ENCODE results near the gene ABHD2.
"Not testable (repeated sequence)": the region's sequence is repeated elsewhere in the genome, so short reads cannot be mapped to it uniquely, and the experiment has no call there.

ABHD2 gene, protein sequence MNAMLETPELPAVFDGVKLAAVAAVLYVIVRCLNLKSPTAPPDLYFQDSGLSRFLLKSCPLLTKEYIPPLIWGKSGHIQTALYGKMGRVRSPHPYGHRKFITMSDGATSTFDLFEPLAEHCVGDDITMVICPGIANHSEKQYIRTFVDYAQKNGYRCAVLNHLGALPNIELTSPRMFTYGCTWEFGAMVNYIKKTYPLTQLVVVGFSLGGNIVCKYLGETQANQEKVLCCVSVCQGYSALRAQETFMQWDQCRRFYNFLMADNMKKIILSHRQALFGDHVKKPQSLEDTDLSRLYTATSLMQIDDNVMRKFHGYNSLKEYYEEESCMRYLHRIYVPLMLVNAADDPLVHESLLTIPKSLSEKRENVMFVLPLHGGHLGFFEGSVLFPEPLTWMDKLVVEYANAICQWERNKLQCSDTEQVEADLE

DNA sequence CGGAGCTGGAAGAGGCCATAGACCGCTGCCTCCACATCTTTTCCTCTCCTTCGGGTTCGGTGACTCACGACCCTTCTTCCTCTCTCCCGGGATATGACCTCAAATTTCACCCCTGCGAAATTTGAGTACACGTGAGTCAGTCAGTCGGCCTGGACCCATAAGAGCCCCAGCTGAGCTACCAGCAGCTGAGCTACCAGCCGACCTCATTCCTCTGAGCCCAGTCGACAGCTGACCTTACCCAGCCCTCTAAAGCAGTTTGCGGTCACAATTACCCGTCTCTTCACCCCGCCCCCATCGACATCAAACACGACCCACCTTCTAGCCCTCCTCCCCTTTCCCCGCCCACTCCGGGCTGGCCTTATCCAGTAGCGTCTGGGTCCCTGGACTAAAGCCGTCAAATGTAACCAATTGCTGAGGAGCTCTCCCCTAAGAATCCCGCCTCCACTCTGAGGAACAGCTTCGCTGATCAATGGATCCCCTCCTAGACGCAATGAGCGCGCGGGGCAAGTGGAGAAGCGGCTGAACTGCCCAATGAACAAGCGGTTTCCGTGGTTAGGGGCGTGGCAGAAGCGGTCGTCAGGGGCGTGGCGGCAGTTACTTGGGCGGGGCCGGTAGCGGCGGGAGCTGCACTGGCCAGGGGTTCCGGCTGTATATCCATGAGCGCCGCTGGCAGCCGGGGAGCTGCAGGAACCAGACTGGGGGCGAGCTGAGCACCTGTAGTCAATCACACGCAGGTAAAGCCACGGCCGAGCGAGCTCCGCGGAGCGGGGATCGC, at the start of gene ABHD2:
Gene ABHD2 (plus strand): TSS at position 627 of the 775 bp plus-strand sequence. CDS start 27,872 bp downstream, outside the sequence.
- H3K4me1 ChIP-seq (ENCODE audit: control insufficient read depth in 1 of 2, insufficient read depth in 2 of 2, low read length in 2 of 2): peaks cover 19 to 26% of the 10 kb centered on the region in 2 donors
- H3K27ac ChIP-seq (ENCODE audit: low read length): peak within 1 kb of the TSS; percentile 93
- no peaks in the 10 kb centered on the region for H3K36me3 ChIP-seq (ENCODE audit: control insufficient read depth in 1 of 2, insufficient read depth in 2 of 2, low read length in 2 of 2)
- peak within 1 kb of the TSS; percentile 85 to 86 for H3K4me3 ChIP-seq (ENCODE audit: low read depth in 1 of 2, low read length in 2 of 2)
- no peaks in the 10 kb centered on the region for H3K27me3 ChIP-seq (ENCODE audit: low read depth, low read length)
- H3K9me3 ChIP-seq (ENCODE audit: control insufficient read depth in 1 of 2, low read length in 2 of 2): no peaks in the 10 kb centered on the region

DNA sequence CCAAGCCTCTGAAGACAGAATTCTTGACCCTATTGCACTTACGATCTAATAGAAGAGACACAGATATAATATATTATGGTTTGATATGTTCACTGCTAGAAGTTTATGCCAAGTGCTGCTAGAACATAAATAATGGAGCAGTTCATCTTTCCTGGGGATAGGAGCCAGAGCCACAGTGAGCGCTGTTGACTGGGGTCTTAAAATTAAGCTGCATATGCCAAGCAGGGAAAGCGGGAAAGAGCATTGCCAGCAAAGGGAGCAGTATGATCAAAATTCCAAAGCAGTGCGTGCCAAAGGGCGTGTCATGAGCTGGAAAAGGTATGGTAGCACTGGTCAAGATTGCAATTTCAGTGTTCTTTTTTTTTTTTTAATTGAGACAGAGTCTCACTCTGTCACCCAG, 49.1 kb upstream of the ABHD2 start:
- H3K9me3 ChIP-seq (ENCODE audit: control insufficient read depth in 1 of 2, low read length in 2 of 2): no peaks in the 10 kb centered on the region
- no peaks in the 10 kb centered on the region for H3K36me3 ChIP-seq (ENCODE audit: control insufficient read depth in 1 of 2, insufficient read depth in 2 of 2, low read length in 2 of 2)
- H3K4me3 ChIP-seq (ENCODE audit: low read depth in 1 of 2, low read length in 2 of 2): no peak overlapping the region
- H3K4me1 ChIP-seq (ENCODE audit: control insufficient read depth in 1 of 2, insufficient read depth in 2 of 2, low read length in 2 of 2): no peaks in the 10 kb centered on the region
- no peaks in the 10 kb centered on the region for H3K27me3 ChIP-seq (ENCODE audit: low read depth, low read length)
- H3K27ac ChIP-seq (ENCODE audit: low read length): no peak overlapping the region

DNA sequence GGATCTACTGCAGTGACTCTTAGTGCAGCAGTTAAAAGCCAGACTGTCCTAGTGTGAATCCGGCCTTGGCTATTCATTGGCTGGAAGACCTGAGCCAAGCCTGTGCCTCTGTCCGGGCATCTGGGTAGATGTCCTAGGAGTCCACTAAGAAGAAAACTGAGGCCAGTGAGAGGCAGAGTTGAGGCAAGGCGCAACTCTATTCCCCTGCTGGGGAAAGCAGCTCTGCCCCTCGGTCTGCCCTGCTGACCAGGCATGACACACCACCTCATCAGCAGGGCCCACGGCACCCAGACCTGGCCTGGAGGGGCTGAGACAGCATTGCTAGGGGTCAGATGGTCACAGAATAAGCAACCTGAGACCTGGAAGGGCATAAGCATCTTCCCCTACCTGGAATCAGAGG, 46.7 kb upstream of the ABHD2 start:
- H3K27ac ChIP-seq (ENCODE audit: low read length): no peak overlapping the region

DNA sequence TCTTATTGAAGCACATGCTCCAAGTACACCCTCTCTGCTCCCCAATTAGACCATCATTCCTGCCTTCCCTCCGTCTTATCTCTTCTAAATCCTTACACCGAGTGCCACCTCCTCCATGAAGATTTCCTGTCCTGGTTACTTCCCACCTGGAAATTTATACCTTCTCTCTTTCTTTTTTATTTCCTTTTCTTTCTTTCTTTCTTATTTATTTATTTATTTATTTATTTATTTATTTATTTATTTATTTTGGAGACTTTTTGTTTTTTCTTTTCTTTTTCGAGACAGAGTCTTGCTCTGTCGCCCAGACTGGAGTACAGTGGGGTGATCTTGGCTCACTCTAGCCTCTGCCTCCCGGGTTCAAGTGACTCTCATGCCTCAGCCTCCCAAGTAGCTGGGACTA, 45.9 kb upstream of the ABHD2 start:
- H3K27me3 ChIP-seq (ENCODE audit: low read depth, low read length): no peaks in the 10 kb centered on the region
- H3K9me3 ChIP-seq (ENCODE audit: control insufficient read depth in 1 of 2, low read length in 2 of 2): no peaks in the 10 kb centered on the region
- H3K4me3 ChIP-seq (ENCODE audit: low read depth in 1 of 2, low read length in 2 of 2): no peak overlapping the region
- H3K36me3 ChIP-seq (ENCODE audit: control insufficient read depth in 1 of 2, insufficient read depth in 2 of 2, low read length in 2 of 2): no peaks in the 10 kb centered on the region
- H3K27ac ChIP-seq (ENCODE audit: low read length): no peak overlapping the region
- no peaks in the 10 kb centered on the region for H3K4me1 ChIP-seq (ENCODE audit: control insufficient read depth in 1 of 2, insufficient read depth in 2 of 2, low read length in 2 of 2)

More for the DNA sequence above, 46.7 kb upstream of the ABHD2 start:
- Histone ChIP-seq H3K36me3 (ENCODE audit: control insufficient read depth in 1 of 2, insufficient read depth in 2 of 2, low read length in 2 of 2) (no peaks in the 10 kb centered on the region), H3K4me1 (ENCODE audit: control insufficient read depth in 1 of 2, insufficient read depth in 2 of 2, low read length in 2 of 2) (no peaks in the 10 kb centered on the region), H3K27me3 (ENCODE audit: low read depth, low read length) (no peaks in the 10 kb centered on the region), H3K9me3 (ENCODE audit: control insufficient read depth in 1 of 2, low read length in 2 of 2) (no peaks in the 10 kb centered on the region), H3K4me3 (ENCODE audit: low read depth in 1 of 2, low read length in 2 of 2) (no peak overlapping the region)

DNA sequence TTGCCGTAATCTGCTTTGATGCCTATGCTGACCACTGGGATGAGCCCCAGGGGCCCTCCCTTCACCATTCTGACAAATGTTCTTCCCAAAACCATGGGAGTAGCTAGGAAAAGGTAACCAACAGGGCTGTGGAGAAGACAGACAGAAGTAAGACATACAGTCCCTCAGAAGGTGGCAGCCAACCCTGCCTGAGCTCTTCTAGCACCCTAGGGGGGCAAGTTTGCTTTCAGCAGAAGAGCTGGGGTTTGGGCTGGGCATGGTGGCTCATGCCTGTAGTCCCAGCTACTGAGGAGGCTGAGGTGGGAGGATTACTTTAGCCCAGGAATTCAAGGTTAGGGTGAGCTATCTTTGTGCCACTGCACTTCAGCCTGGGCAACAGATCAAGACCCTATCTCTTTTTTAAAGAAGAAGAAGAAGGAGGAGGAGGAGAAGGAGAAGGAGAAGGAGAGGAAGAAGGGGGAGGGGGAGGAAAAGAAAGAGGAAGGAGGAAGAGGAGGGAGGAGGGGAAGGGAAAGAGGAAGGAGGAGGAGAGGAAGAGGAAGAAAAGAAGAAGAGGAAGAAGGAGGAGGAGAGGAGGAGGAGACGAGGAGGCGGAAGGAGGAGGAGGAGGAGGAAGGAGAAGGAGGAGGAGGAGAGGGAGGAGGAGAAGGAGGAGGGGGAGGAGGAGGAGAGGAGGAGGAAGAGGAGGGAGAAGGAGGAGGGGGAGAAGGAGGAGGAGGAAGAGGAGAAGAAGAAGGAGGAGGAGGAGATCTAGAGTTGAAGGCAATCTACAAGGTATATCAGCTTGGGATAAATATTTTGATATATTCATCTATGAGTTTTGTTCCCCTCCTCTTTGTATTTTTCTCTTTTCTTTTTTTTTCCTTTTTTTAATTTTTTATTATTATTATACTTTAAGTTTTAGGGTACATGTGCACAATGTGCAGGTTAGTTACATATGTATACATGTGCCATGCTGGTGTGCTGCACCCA, 44.9 kb upstream of the ABHD2 start:
- no peaks in the 10 kb centered on the region for H3K27me3 ChIP-seq (ENCODE audit: low read depth, low read length)
- H3K4me1 ChIP-seq (ENCODE audit: control insufficient read depth in 1 of 2, insufficient read depth in 2 of 2, low read length in 2 of 2): no peaks in the 10 kb centered on the region
- H3K36me3 ChIP-seq (ENCODE audit: control insufficient read depth in 1 of 2, insufficient read depth in 2 of 2, low read length in 2 of 2): no peaks in the 10 kb centered on the region
- H3K27ac ChIP-seq (ENCODE audit: low read length): no peak overlapping the region
- H3K9me3 ChIP-seq (ENCODE audit: control insufficient read depth in 1 of 2, low read length in 2 of 2): no peaks in the 10 kb centered on the region
- no peak overlapping the region for H3K4me3 ChIP-seq (ENCODE audit: low read depth in 1 of 2, low read length in 2 of 2)

DNA sequence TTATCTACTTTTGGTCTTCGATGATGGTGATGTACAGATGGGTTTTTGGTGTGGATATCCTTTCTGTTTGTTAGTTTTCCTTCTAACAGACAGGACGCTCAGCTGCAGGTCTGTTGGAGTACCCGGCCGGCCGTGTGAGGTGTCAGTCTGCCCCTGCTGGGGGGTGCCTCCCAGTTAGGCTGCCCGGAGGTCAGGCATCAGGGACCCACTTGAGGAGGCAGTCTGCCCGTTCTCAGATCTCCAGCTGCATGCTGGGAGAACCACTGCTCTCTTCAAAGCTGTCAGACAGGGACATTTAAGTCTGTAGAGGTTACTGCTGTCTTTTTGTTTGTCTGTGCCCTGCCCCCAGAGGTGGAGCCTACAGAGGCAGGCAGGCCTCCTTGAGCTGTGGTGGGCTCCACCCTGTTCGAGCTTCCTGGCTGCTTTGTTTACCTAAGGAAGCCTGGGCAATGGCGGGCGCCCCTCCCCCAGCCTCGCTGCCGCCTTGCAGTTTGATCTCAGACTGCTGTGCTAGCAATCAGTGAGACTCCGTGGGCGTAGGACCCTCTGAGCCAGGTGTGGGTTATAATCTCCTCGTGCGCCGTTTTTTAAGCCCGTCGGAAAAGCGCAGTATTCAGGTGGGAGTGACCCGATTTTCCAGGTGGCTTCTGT, 39.1 kb upstream of the ABHD2 start:
- not testable (repeated sequence) for H3K4me1 ChIP-seq (ENCODE audit: control insufficient read depth in 1 of 2, insufficient read depth in 2 of 2, low read length in 2 of 2); H3K27me3 ChIP-seq (ENCODE audit: low read depth, low read length); H3K9me3 ChIP-seq (ENCODE audit: control insufficient read depth in 1 of 2, low read length in 2 of 2); H3K27ac ChIP-seq (ENCODE audit: low read length); H3K4me3 ChIP-seq (ENCODE audit: low read depth in 1 of 2, low read length in 2 of 2); H3K36me3 ChIP-seq (ENCODE audit: control insufficient read depth in 1 of 2, insufficient read depth in 2 of 2, low read length in 2 of 2)

DNA sequence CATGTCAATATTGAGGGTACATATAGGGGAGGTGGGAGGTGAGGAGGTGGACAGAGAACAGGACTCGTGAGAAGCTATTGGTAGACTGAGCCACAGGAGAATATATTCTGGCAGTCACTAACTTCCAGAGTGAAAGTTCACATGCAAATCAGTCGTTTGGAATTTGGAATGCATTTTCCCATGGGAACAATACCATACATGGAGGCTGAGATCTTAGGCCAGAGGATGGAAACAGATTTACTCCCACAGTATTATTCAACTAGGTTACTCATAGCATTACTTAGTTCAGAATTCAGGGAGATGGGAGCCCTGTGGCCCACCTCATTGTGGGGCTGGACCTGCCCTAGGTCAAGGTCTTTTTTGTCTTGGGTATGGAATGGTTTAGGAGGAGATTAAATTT, 36.4 kb upstream of the ABHD2 start:
- Histone ChIP-seq H3K9me3 (ENCODE audit: control insufficient read depth in 1 of 2, low read length in 2 of 2) (no peaks in the 10 kb centered on the region), H3K27me3 (ENCODE audit: low read depth, low read length) (no peaks in the 10 kb centered on the region), H3K36me3 (ENCODE audit: control insufficient read depth in 1 of 2, insufficient read depth in 2 of 2, low read length in 2 of 2) (peaks cover 0 to 4% of the 10 kb centered on the region in 2 donors), H3K4me3 (ENCODE audit: low read depth in 1 of 2, low read length in 2 of 2) (no peak overlapping the region), H3K4me1 (ENCODE audit: control insufficient read depth in 1 of 2, insufficient read depth in 2 of 2, low read length in 2 of 2) (no peaks in the 10 kb centered on the region), H3K27ac (ENCODE audit: low read length) (peak overlapping the region; percentile 14)

DNA sequence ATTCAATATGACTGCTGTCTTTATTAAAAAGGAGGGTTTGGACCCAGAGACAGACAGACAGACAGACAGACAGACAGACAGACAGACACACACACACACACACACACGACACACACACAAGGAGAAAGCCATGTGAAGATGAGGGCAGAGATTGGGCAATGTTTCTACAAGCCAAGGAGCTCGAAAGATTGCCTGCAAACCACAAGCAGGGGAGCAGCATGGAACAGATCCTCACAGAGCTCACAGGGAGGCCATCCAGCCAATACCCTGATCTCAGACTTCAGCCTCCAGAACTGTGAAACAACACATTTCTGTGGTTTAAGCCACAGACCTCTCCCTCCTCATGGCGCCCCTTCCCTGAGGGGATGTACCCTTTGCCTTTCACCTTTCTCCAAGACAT, 35.8 kb upstream of the ABHD2 start:
- Histone ChIP-seq H3K27me3 (ENCODE audit: low read depth, low read length) (no peaks in the 10 kb centered on the region), H3K36me3 (ENCODE audit: control insufficient read depth in 1 of 2, insufficient read depth in 2 of 2, low read length in 2 of 2) (peaks cover 0 to 4% of the 10 kb centered on the region in 2 donors), H3K4me3 (ENCODE audit: low read depth in 1 of 2, low read length in 2 of 2) (no peak overlapping the region), H3K9me3 (ENCODE audit: control insufficient read depth in 1 of 2, low read length in 2 of 2) (no peaks in the 10 kb centered on the region), H3K4me1 (ENCODE audit: control insufficient read depth in 1 of 2, insufficient read depth in 2 of 2, low read length in 2 of 2) (no peaks in the 10 kb centered on the region), H3K27ac (ENCODE audit: low read length) (peak overlapping the region; percentile 14)

DNA sequence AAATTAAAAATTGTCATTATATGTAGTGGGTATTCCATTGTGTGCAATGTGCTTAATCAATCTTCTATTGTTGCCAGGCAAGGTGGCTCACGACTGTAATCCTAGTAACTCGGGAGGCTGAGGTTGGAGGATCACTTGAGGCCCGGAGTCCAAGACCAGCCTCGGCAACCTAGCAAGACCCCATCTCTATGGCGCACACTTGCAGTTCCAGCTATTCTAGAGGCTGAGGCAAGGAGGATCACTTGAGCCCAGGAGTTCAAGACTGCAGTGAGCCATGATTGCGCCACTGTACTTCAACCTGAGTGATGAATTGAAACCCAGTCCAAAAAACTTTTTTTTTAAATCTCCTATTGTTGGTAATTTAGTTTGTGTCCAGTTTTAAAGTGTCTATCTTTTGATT, 33.4 kb upstream of the ABHD2 start:
- H3K27me3 ChIP-seq (ENCODE audit: low read depth, low read length): no peaks in the 10 kb centered on the region
- H3K36me3 ChIP-seq (ENCODE audit: control insufficient read depth in 1 of 2, insufficient read depth in 2 of 2, low read length in 2 of 2): peaks cover 0 to 4% of the 10 kb centered on the region in 2 donors
- H3K9me3 ChIP-seq (ENCODE audit: control insufficient read depth in 1 of 2, low read length in 2 of 2): no peaks in the 10 kb centered on the region
- no peak overlapping the region for H3K4me3 ChIP-seq (ENCODE audit: low read depth in 1 of 2, low read length in 2 of 2)
- H3K27ac ChIP-seq (ENCODE audit: low read length): no peak overlapping the region
- H3K4me1 ChIP-seq (ENCODE audit: control insufficient read depth in 1 of 2, insufficient read depth in 2 of 2, low read length in 2 of 2): peaks cover 0 to 2% of the 10 kb centered on the region in 2 donors

DNA sequence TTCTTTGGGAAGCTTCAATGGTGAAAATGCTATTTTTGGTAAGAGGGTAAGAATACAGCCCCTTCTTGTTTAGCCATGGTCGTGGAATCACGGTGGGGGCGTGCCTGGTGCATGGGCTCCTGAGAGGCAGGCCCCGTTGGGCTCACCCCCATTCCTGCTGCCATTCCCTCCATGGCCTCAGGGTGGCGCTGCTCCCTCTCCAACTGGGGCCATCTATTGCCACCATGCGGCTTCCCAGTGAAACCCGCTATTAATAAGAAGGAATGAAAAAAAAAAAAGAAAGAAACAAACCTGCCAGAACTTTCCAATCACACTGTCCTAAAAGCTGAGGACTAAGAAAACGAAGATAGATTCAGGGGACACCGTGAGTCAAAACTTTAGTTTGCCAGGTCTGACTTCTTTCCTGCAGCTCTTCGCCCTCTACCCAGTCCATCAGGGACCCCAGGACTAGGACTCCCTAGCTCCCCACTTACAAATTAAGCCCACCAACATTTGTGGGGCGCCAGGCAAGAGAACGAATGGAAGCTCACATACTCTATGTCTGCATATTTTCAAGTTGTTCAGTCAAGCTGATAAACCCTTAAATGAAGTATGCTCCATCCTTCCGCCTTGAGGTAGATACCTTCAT, 30.6 kb upstream of the ABHD2 start:
- H3K27ac ChIP-seq (ENCODE audit: low read length): no peak overlapping the region
- no peaks in the 10 kb centered on the region for H3K9me3 ChIP-seq (ENCODE audit: control insufficient read depth in 1 of 2, low read length in 2 of 2)
- H3K4me3 ChIP-seq (ENCODE audit: low read depth in 1 of 2, low read length in 2 of 2): no peak overlapping the region
- no peaks in the 10 kb centered on the region for H3K27me3 ChIP-seq (ENCODE audit: low read depth, low read length)
- no peaks in the 10 kb centered on the region for H3K36me3 ChIP-seq (ENCODE audit: control insufficient read depth in 1 of 2, insufficient read depth in 2 of 2, low read length in 2 of 2)
- H3K4me1 ChIP-seq (ENCODE audit: control insufficient read depth in 1 of 2, insufficient read depth in 2 of 2, low read length in 2 of 2): peaks cover 0 to 2% of the 10 kb centered on the region in 2 donors
